SU-DHL-6 (cell line): ENCODE data around the gene SUPT3H.

Experiments
- H2AFZ ChIP-seq: fragments of 200-600 bp; sonication (generic); 2 replicates; pipeline ENCODE4 v1.6.1; 2014; ENCODE audit warnings: low read depth, mild to moderate bottlenecking, moderate library complexity, mixed read lengths, antibody characterized with exemption, low read length; ENCODE audit not compliant: severe bottlenecking
- H3F3A ChIP-seq: fragments of 200-600 bp; shearing (Covaris generic); 2 replicates; pipeline ENCODE4 v1.6.0; 2016; ENCODE audit warnings: antibody characterized with exemption, mild to moderate bottlenecking; ENCODE audit not compliant: insufficient read depth
- H3K27ac ChIP-seq: fragments of 200-600 bp; sonication (generic); 2 replicates; pipeline ENCODE4 v1.5.1; 2016; ENCODE audit warnings: low read depth, mild to moderate bottlenecking, low read length, moderate library complexity, mixed read lengths
- H3K27me3 ChIP-seq: fragments of 200-600 bp; sonication (generic), shearing (Covaris generic); 2 replicates; pipeline ENCODE4 v1.6.0; 2014; ENCODE audit warnings: mild to moderate bottlenecking, low read length
- H3K36me3 ChIP-seq: fragments of 200-600 bp; sonication (generic); 2 replicates; pipeline ENCODE4 v1.6.1; 2014; ENCODE audit warnings: mild to moderate bottlenecking, low read length, mixed read lengths
- H3K4me2 ChIP-seq: fragments of 300-600, 200-600 bp; shearing (Covaris generic), sonication (generic); 2 replicates; pipeline ENCODE4 v1.6.0; 2014; ENCODE audit warnings: low read length, low read depth, mild to moderate bottlenecking; ENCODE audit not compliant: poor library complexity, severe bottlenecking
- H3K4me3 ChIP-seq: fragments of 200-600 bp; sonication (generic); 2 replicates; pipeline ENCODE4 v1.5.1; 2014; ENCODE audit warnings: antibody characterized with exemption, low read length, mild to moderate bottlenecking, mixed read lengths; ENCODE audit not compliant: insufficient read depth, poor library complexity, severe bottlenecking
- H3K79me2 ChIP-seq: fragments of 200-600 bp; sonication (generic); 2 replicates; pipeline ENCODE4 v1.6.1; 2014; ENCODE audit warnings: mild to moderate bottlenecking, low read length, moderate library complexity; ENCODE audit not compliant: insufficient read depth
- H3K9ac ChIP-seq: fragments of 200-600 bp; sonication (generic); 2 replicates; pipeline ENCODE4 v1.7.0; 2014; ENCODE audit warnings: mild to moderate bottlenecking, low read length
- H3K9me2 ChIP-seq: fragments of 200-600 bp; sonication (generic); replicated peaks from 2 replicates; pipeline ENCODE4 v1.6.1; 2014; ENCODE audit warnings: low read length; ENCODE audit not compliant: insufficient read depth
- H3K9me3 ChIP-seq: fragments of 200-600 bp; sonication (generic); 2 replicates; pipeline ENCODE4 v1.6.1; 2014; ENCODE audit warnings: low read length, mixed read lengths; ENCODE audit not compliant: insufficient read depth
- H4K20me1 ChIP-seq: fragments of 200-600 bp; sonication (generic); 2 replicates; pipeline ENCODE4 v1.6.1; 2014; ENCODE audit warnings: low read depth, mild to moderate bottlenecking, antibody characterized with exemption, low read length, moderate library complexity, mixed read lengths
- CTCF ChIP-seq: fragments of 200-600 bp; sonication (generic); IDR thresholded peaks from one replicate; pipeline ENCODE4 v1.5.1; 2017; ENCODE audit warnings: antibody characterized with exemption, mild to moderate bottlenecking, low read length, moderate library complexity; ENCODE audit not compliant: insufficient read depth, poor library complexity, severe bottlenecking
- EZH2phosphoT487 ChIP-seq: fragments of 200-600 bp; sonication (generic), shearing (Covaris generic); conservative IDR thresholded peaks from 2 replicates; pipeline ENCODE4 v1.6.1; 2018; ENCODE audit warnings: mild to moderate bottlenecking, antibody characterized with exemption, low read length, moderate library complexity, mixed read lengths

The SUPT3H gene

GRCh38 chr6:45191414-45191813, 186.3 kb downstream of the SUPT3H start:
- Histone ChIP-seq H3K79me2 (no peaks in the 10 kb centered on the region), H3K9me2 (no peaks in the 10 kb centered on the region), H3K4me2 (no peak overlapping the region), H3K36me3 (no peaks in the 10 kb centered on the region), H3K9ac (no peak overlapping the region), H4K20me1 (no peaks in the 10 kb centered on the region), H3K9me3 (no peaks in the 10 kb centered on the region), H3K27me3 (no peaks in the 10 kb centered on the region), H3K27ac (no peak overlapping the region), H3K4me3 (no peak overlapping the region), H3F3A (no peaks in the 10 kb centered on the region), H2AFZ (no peak overlapping the region)
- TF ChIP-seq EZH2phosphoT487 = no peak
- no peak for TF ChIP-seq CTCF

GRCh38 chr6:45187836-45188235, 189.9 kb downstream of the SUPT3H start:
- TF ChIP-seq CTCF (no peak), EZH2phosphoT487 (no peak)
- Histone ChIP-seq H3K9me2 (no peaks in the 10 kb centered on the region), H3K4me2 (no peak overlapping the region)

GRCh38 chr6:45185403-45186251, 192.1 kb downstream of the SUPT3H start:
- Histone ChIP-seq H3K27ac (no peak overlapping the region), H3K4me2 (no peak overlapping the region), H3K79me2 (no peaks in the 10 kb centered on the region), H3F3A (no peaks in the 10 kb centered on the region), H4K20me1 (no peaks in the 10 kb centered on the region), H3K4me3 (no peak overlapping the region), H3K9me3 (no peaks in the 10 kb centered on the region), H3K9me2 (no peaks in the 10 kb centered on the region), H3K27me3 (no peaks in the 10 kb centered on the region), H3K9ac (no peak overlapping the region), H2AFZ (no peak overlapping the region), H3K36me3 (no peaks in the 10 kb centered on the region)
- no peak for TF ChIP-seq EZH2phosphoT487

More at GRCh38 chr6:45187836-45188235, 189.9 kb downstream of the SUPT3H start:
- Histone ChIP-seq H3K36me3 (no peaks in the 10 kb centered on the region), H3K27ac (no peak overlapping the region), H3F3A (no peaks in the 10 kb centered on the region), H3K27me3 (no peaks in the 10 kb centered on the region), H3K9ac (no peak overlapping the region), H3K79me2 (no peaks in the 10 kb centered on the region), H3K9me3 (no peaks in the 10 kb centered on the region), H4K20me1 (no peaks in the 10 kb centered on the region), H3K4me3 (no peak overlapping the region), H2AFZ (no peak overlapping the region)

- H2AFZ ChIP-seq = no peak overlapping the region
- H3K9me3 ChIP-seq = no peaks in the 10 kb centered on the region
- no peaks in the 10 kb centered on the region for H3K27me3 ChIP-seq
- H3K4me3 ChIP-seq = no peak overlapping the region
- TF ChIP-seq EZH2phosphoT487 (no peak), CTCF (no peak)
- no peak overlapping the region for H3K27ac ChIP-seq
- no peaks in the 10 kb centered on the region for H3K9me2 ChIP-seq
- H4K20me1 ChIP-seq = no peaks in the 10 kb centered on the region
- no peak overlapping the region for H3K4me2 ChIP-seq
- H3K36me3 ChIP-seq = no peaks in the 10 kb centered on the region
- H3F3A ChIP-seq = no peaks in the 10 kb centered on the region
- H3K79me2 ChIP-seq = no peaks in the 10 kb centered on the region
- no peak overlapping the region for H3K9ac ChIP-seq
These were observed 192.8 kb downstream of the SUPT3H start for GRCh38 chr6:45184937-45185336.
